ENCODE measurements around the gene ZACN.
"Not testable (repeated sequence)": the region's sequence is repeated elsewhere in the genome, so short reads cannot be mapped to it uniquely, and the experiment has no call there.

ZACN gene

DNA sequence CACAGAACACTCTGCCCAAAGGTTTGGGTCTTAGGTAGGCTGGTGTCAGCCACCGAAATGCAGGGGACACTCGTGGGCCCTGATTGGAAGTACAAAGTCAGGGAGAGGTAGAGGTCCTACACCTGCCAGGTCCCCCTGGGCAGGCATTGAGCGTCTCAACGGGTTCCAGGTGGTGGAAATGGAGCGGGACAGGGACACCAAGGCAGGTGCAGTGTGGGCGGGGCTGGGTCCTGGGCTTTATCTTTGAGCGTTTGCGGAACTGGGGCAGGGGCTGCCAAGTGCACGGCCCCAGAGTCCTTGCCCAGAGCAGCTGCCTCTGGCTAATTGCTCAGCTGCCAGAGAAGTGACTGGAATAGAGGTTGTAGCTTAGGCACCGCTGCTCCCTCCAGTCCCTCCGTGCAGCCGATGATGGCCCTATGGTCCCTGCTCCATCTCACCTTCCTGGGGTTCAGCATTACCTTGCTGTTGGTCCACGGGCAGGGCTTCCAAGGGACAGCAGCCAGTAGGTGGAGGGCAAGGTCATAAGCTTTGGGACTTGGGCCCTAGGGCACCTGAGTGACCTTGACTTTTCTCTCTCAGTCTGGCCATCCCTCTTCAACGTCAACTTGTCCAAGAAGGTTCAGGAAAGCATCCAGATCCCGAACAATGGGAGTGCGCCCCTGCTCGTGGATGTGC, at the start of gene ZACN:
TSS of gene ZACN (plus strand) at position 323 of the 675 bp plus-strand sequence. CDS start at position 406, 83 bp downstream.
- Histone ChIP-seq H3K4me3 (ENCODE audit: low read length in 2 of 2) (no peak within 1 kb of the TSS), H3K36me3 (ENCODE audit: control insufficient read depth in 2 of 2, insufficient read depth in 2 of 2, low read length in 2 of 2) (peaks cover 4 to 10% of the 10 kb centered on the region in 2 donors), H3K9me3 (ENCODE audit: control insufficient read depth in 2 of 2, low read length in 2 of 2) (no peaks in the 10 kb centered on the region), H3K27me3 (ENCODE audit: control insufficient read depth in 1 of 2, insufficient read depth in 2 of 2, low read length in 2 of 2) (peaks cover 51 to 54% of the 10 kb centered on the region in 2 donors), H3K4me1 (ENCODE audit: control insufficient read depth, insufficient read depth, low read length) (peaks cover 39% of the 10 kb centered on the region), H3K9ac (ENCODE audit: low read length in 2 of 2) (no peak within 1 kb of the TSS), H3K27ac (ENCODE audit: low read length) (no peak within 1 kb of the TSS)

DNA sequence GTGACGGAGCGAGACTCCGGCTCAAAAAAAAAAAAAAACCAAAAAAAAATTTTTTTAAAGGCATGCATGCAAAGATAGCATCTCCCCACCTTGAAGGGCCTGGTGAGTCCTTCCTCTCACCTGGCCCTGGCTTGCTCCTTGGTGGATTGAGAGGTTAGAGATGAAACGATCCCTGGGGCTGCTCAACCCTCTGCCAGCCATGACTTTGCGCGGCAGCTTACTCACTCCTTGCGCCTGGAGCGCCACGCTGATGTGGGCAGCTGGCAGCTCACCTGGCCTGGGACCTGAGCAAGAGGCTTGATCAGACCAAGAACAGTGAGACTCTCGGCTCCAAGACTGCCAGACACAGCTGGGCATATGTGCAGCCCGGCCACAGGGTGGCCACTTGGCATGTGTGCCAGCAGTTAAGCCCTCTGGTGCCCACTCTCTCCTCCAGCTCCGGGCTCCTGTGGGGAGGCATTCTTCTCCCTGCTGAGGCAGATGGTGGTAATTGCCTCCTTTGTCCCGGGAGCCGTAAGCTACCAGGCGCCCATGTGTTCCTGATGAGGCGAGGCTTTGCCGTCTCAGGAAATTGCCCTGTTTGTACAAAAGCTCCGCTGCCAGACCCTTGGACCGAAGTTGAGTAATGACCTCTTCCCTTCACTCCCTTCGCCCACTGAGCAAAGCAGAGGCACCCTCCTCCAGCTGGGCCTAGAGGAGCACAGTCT, 46.8 kb upstream of the ZACN start:
- H3K4me3 ChIP-seq (ENCODE audit: low read length in 2 of 2), result no peak overlapping the region
- peaks cover 27% of the 10 kb centered on the region for H3K4me1 ChIP-seq (ENCODE audit: control insufficient read depth, insufficient read depth, low read length)
- no peak overlapping the region for H3K27ac ChIP-seq (ENCODE audit: low read length)
- H3K9ac ChIP-seq (ENCODE audit: low read length in 2 of 2), result no peak overlapping the region
- no peaks in the 10 kb centered on the region for H3K36me3 ChIP-seq (ENCODE audit: control insufficient read depth in 2 of 2, insufficient read depth in 2 of 2, low read length in 2 of 2)
- H3K9me3 ChIP-seq (ENCODE audit: control insufficient read depth in 2 of 2, low read length in 2 of 2), result no peaks in the 10 kb centered on the region
- H3K27me3 ChIP-seq (ENCODE audit: control insufficient read depth in 1 of 2, insufficient read depth in 2 of 2, low read length in 2 of 2), result no peaks in the 10 kb centered on the region

DNA sequence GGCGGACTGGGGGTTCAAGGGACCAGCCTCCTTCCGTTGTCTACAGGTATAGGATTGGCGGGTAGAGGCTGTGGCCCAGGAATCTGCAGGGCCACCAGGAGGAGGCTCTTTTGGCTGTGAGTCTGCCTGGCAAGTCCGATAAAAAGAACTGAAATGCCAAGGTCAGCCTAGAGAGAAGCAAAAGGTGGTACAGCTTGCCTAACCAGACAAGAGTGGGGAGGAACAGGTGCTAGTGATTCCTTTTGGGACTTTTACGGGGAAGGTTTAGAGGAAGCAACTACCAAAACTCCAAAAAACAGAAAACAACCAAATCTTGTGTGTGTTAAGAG, 46.2 kb upstream of the ZACN start:
- no peaks in the 10 kb centered on the region for H3K27me3 ChIP-seq (ENCODE audit: control insufficient read depth in 1 of 2, insufficient read depth in 2 of 2, low read length in 2 of 2)
- H3K4me1 ChIP-seq (ENCODE audit: control insufficient read depth, insufficient read depth, low read length), result peaks cover 31% of the 10 kb centered on the region
- H3K27ac ChIP-seq (ENCODE audit: low read length), result no peak overlapping the region
- H3K36me3 ChIP-seq (ENCODE audit: control insufficient read depth in 2 of 2, insufficient read depth in 2 of 2, low read length in 2 of 2), result no peaks in the 10 kb centered on the region
- no peaks in the 10 kb centered on the region for H3K9me3 ChIP-seq (ENCODE audit: control insufficient read depth in 2 of 2, low read length in 2 of 2)
- H3K4me3 ChIP-seq (ENCODE audit: low read length in 2 of 2), result no peak overlapping the region
- H3K9ac ChIP-seq (ENCODE audit: low read length in 2 of 2), result no peak overlapping the region

GRCh38 chr17:76033139-76033538, 45.8 kb upstream of the ZACN start:
- Histone ChIP-seq H3K4me1 (ENCODE audit: control insufficient read depth, insufficient read depth, low read length) (peaks cover 35% of the 10 kb centered on the region), H3K9ac (ENCODE audit: low read length in 2 of 2) (no peak overlapping the region), H3K9me3 (ENCODE audit: control insufficient read depth in 2 of 2, low read length in 2 of 2) (no peaks in the 10 kb centered on the region), H3K4me3 (ENCODE audit: low read length in 2 of 2) (no peak overlapping the region), H3K27me3 (ENCODE audit: control insufficient read depth in 1 of 2, insufficient read depth in 2 of 2, low read length in 2 of 2) (no peaks in the 10 kb centered on the region), H3K27ac (ENCODE audit: low read length) (peak overlapping the region; percentile 53), H3K36me3 (ENCODE audit: control insufficient read depth in 2 of 2, insufficient read depth in 2 of 2, low read length in 2 of 2) (no peaks in the 10 kb centered on the region)

DNA sequence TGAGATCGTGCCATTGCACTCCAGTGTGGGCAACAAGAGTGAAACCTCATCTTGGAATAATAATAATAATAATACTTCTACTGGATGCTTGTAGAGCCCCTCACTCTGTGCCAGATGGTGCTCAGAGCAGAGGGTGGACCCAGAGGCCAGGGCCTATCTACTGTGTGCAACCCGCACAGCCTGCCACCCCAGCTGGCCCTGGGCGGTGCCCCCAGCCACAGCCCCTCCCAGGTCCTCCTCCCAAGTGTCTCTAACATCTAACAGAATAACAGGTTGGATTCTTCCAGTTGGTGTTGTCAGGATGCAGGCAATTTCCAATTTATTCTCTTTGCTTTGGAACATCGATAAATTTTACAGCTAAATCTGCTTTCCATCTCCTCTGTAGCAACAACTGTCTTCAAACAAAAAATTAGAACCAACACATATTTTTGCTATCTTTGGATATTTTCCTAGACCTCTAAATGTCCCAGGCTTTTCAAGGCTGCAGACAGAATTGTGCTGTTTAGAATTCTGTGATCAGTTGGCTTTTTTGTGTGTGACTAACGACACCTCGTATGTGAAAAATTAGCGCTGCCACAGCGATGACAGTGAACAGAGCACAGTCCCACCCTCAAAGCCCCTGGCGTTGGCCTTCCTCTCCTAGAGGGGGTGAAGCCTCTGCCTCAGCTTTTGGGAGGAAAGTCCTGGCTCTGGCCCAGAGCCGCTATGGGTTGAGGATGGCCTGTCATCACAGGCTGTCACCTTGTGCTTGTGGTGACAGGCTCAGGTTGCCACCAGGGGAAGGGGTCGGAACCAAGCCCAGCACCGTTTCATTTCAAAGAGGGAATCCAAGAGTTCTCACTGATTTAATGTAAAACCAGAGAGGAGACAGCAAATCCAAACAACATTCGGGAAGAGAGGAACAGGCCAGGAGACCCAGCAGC, 44.3 kb upstream of the ZACN start:
- peak overlapping the region; percentile 69 for H3K27ac ChIP-seq (ENCODE audit: low read length)
- H3K9ac ChIP-seq (ENCODE audit: low read length in 2 of 2), result peak overlapping the region in 1 of 2 donors; percentile 49
- H3K27me3 ChIP-seq (ENCODE audit: control insufficient read depth in 1 of 2, insufficient read depth in 2 of 2, low read length in 2 of 2), result no peaks in the 10 kb centered on the region
- peaks cover 0 to 5% of the 10 kb centered on the region in 2 donors for H3K36me3 ChIP-seq (ENCODE audit: control insufficient read depth in 2 of 2, insufficient read depth in 2 of 2, low read length in 2 of 2)
- no peaks in the 10 kb centered on the region for H3K9me3 ChIP-seq (ENCODE audit: control insufficient read depth in 2 of 2, low read length in 2 of 2)
- H3K4me3 ChIP-seq (ENCODE audit: low read length in 2 of 2), result no peak overlapping the region
- peaks cover 45% of the 10 kb centered on the region for H3K4me1 ChIP-seq (ENCODE audit: control insufficient read depth, insufficient read depth, low read length)

GRCh38 chr17:76036497-76037261, 42.3 kb upstream of the ZACN start:
- Histone ChIP-seq H3K27me3 (ENCODE audit: control insufficient read depth in 1 of 2, insufficient read depth in 2 of 2, low read length in 2 of 2) (no peaks in the 10 kb centered on the region), H3K9ac (ENCODE audit: low read length in 2 of 2) (peak overlapping the region in 1 of 2 donors; percentile 55), H3K9me3 (ENCODE audit: control insufficient read depth in 2 of 2, low read length in 2 of 2) (no peaks in the 10 kb centered on the region), H3K36me3 (ENCODE audit: control insufficient read depth in 2 of 2, insufficient read depth in 2 of 2, low read length in 2 of 2) (peaks cover 12 to 25% of the 10 kb centered on the region in 2 donors), H3K4me1 (ENCODE audit: control insufficient read depth, insufficient read depth, low read length) (peaks cover 45% of the 10 kb centered on the region), H3K4me3 (ENCODE audit: low read length in 2 of 2) (peak overlapping the region in 1 of 2 donors; percentile 15), H3K27ac (ENCODE audit: low read length) (peak overlapping the region; percentile 80)

DNA sequence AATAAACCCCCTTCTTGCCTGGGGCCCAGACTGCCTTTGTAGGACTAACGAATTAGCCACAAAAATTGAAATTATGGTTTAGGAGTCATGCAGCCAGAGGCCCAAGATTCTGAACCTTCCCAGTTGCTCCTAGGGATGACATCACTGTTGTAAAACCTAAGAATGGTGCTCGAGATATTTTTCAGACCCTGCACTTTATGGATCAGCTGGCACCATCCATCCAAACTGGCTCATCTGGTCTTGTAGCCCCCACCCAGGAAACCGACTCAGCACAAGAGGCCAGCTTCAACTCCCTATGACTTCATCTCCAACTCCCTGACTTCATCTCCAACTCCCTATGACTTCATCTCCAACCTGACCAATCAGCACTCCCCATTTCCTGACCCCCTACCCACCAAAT, 40.9 kb upstream of the ZACN start:
- Histone ChIP-seq H3K9ac (ENCODE audit: low read length in 2 of 2) (peak overlapping the region in 1 of 2 donors; percentile 64), H3K27ac (ENCODE audit: low read length) (peak overlapping the region; percentile 80), H3K9me3 (ENCODE audit: control insufficient read depth in 2 of 2, low read length in 2 of 2) (no peaks in the 10 kb centered on the region), H3K27me3 (ENCODE audit: control insufficient read depth in 1 of 2, insufficient read depth in 2 of 2, low read length in 2 of 2) (no peaks in the 10 kb centered on the region), H3K4me3 (ENCODE audit: low read length in 2 of 2) (no peak overlapping the region), H3K36me3 (ENCODE audit: control insufficient read depth in 2 of 2, insufficient read depth in 2 of 2, low read length in 2 of 2) (peaks cover 19 to 30% of the 10 kb centered on the region in 2 donors), H3K4me1 (ENCODE audit: control insufficient read depth, insufficient read depth, low read length) (peaks cover 45% of the 10 kb centered on the region)

GRCh38 chr17:76039121-76039520, 39.9 kb upstream of the ZACN start:
- H3K4me3 ChIP-seq (ENCODE audit: low read length in 2 of 2), result no peak overlapping the region
- H3K9me3 ChIP-seq (ENCODE audit: control insufficient read depth in 2 of 2, low read length in 2 of 2), result no peaks in the 10 kb centered on the region
- peaks cover 30 to 40% of the 10 kb centered on the region in 2 donors for H3K36me3 ChIP-seq (ENCODE audit: control insufficient read depth in 2 of 2, insufficient read depth in 2 of 2, low read length in 2 of 2)
- H3K27ac ChIP-seq (ENCODE audit: low read length), result peak overlapping the region; percentile 80
- H3K9ac ChIP-seq (ENCODE audit: low read length in 2 of 2), result peak overlapping the region in 1 of 2 donors; percentile 64
- H3K27me3 ChIP-seq (ENCODE audit: control insufficient read depth in 1 of 2, insufficient read depth in 2 of 2, low read length in 2 of 2), result no peaks in the 10 kb centered on the region
- peaks cover 39% of the 10 kb centered on the region for H3K4me1 ChIP-seq (ENCODE audit: control insufficient read depth, insufficient read depth, low read length)

- Histone ChIP-seq H3K36me3 (ENCODE audit: control insufficient read depth in 2 of 2, insufficient read depth in 2 of 2, low read length in 2 of 2) (peaks cover 43 to 51% of the 10 kb centered on the region in 2 donors), H3K27ac (ENCODE audit: low read length) (peak overlapping the region; percentile 80), H3K27me3 (ENCODE audit: control insufficient read depth in 1 of 2, insufficient read depth in 2 of 2, low read length in 2 of 2) (no peaks in the 10 kb centered on the region)
Observed at GRCh38 chr17:76040376-76040775, 38.6 kb upstream of the ZACN start.

DNA sequence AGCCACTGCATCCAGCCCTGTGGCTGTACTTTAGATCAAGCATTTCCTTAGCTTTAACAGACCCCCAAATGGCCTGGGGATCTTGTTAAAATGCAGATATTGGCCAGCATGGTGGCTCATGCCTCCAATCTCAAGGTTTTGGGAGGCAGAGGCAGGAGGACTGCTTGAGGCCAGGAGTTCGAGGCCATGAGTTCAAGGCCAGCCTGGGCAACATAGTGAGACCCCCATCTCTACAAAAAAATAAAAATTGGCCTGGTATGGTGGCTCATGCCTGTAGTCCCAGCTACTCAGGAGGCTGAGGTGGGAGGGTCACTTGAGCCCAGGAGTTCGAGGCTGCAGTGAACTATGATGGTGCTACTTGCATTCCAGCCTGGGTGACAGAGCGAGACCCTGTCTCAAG, 36.1 kb upstream of the ZACN start:
- H3K9me3 ChIP-seq (ENCODE audit: control insufficient read depth in 2 of 2, low read length in 2 of 2); H3K4me3 ChIP-seq (ENCODE audit: low read length in 2 of 2); H3K27ac ChIP-seq (ENCODE audit: low read length); H3K9ac ChIP-seq (ENCODE audit: low read length in 2 of 2); H3K27me3 ChIP-seq (ENCODE audit: control insufficient read depth in 1 of 2, insufficient read depth in 2 of 2, low read length in 2 of 2): not testable (repeated sequence)
- peaks cover 13% of the 10 kb centered on the region for H3K4me1 ChIP-seq (ENCODE audit: control insufficient read depth, insufficient read depth, low read length)
- peaks cover 61 to 69% of the 10 kb centered on the region in 2 donors for H3K36me3 ChIP-seq (ENCODE audit: control insufficient read depth in 2 of 2, insufficient read depth in 2 of 2, low read length in 2 of 2)

More at GRCh38 chr17:76040376-76040775, 38.6 kb upstream of the ZACN start:
- Histone ChIP-seq H3K4me3 (ENCODE audit: low read length in 2 of 2) (no peak overlapping the region), H3K4me1 (ENCODE audit: control insufficient read depth, insufficient read depth, low read length) (peaks cover 30% of the 10 kb centered on the region), H3K9ac (ENCODE audit: low read length in 2 of 2) (no peak overlapping the region), H3K9me3 (ENCODE audit: control insufficient read depth in 2 of 2, low read length in 2 of 2) (no peaks in the 10 kb centered on the region)
